ENCODE measurements around the gene FAS.

Gene FAS

DNA sequence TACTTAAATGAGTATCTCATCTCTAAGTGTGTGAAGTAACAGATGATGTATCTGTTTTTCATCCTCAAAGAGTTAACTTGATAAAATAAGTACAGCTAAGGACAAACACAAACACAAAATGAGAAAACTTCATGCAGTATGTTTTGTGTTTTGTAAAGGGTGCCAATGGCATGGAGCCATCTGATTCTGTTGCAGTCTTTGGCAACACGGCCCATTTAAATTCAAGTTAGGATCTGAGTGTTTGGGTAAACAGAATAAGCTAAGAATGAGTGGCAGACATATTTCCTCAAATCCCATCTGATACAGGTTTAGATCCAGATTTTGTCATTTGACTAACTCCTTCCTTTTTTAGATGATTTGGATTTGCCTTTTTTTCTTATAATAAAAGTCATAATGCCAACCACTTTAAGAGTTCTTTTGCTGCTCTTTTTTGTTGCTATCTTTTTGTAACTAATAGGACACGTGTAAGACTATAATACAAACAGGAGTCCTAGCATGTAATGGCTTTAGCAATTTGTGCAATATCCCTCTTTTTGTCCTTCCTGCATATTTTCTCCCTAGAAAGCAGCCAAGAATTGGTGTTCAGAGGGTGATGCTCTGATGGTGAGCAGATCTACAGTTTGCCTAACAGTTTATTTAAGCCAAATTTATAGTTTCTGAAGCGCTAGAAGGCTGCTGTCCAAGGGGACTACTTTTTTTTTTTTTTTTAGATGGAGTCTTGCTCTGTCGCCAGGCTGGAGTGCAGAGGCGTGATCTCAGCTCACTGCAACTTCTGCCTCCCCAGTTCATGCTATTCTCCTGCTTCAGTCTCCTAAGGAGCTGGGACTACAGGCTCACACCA lies 19.2 kb upstream of the FAS start:
- DNase-seq = no peak

DNA sequence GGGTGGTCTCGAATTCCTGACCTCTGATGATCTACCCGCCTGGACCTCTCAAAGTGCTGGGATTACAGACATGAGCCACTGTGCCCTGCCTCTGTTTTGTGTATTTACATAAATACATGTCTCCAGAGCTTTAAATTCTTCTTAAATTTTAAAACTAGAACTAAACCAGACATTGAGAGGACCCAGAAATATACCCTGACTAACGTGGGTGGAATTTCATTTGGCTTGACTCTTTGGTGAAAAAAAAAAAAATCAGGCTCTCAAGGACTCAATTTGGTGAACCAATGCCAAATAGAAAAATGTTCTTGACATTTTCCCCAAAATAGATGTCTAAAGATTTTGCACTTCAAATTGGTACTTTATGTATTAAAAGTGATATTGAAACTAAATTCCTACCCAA lies 16.6 kb upstream of the FAS start:
- no peak for DNase-seq

DNA sequence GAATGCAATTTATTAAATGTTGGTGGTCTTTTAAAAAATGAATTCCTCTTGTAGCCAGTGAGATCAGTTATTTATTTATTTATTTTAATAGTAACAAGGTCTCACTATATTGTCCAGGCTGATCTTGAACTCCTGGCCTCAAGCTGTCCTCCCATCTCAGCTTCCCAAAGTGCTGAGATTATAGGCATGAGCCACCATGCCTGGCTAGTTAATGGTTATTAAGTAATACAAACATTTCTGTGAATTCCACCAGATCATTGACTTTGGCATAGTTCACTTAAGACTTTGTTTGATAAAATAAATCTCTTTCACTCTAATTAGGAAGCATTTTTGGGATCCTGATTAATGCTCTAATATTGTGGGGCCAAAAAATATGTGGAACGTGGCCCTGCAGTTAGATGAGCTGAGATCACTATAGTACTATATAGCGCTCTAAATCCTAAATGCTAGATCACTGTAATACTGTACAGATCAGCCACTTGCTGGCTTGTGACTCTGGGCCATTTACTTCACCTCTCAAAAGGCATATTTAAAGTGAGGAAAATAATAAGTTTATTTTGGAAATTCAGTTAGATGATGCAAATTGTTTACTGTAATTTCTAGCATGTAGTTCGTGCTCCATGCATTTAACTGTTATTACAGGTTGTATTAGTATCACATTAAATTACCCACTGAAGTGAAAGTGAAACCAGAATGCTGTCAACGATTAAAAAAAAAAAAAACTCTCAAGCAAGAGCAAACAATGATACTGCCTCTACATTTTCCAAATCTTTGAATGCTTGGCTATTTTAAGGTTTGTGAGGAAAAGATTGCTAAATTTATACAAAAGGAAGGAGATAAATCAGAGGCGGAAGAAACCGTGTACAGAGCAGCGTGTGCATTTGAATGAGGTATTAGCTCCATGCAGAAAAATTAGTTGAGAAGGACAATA lies 15.9 kb upstream of the FAS start:
- no peak for DNase-seq

DNA sequence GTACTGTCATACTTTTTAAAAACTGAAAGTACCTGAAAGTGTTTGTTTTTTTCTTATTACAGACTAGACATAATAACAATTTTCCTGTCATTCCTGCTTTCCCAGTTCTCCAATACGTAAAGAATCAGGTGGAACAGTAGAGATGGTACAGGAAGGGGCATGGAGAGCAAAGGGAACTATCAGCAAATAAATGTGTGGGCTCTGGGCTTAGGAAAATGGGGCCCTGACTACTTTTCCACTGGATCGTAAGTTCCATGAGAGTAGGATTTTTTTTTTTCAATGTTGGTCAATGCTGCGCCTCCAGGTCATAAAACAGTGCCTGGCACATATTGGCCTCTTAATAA lies 15.2 kb upstream of the FAS start:
- no peak for DNase-seq

DNA sequence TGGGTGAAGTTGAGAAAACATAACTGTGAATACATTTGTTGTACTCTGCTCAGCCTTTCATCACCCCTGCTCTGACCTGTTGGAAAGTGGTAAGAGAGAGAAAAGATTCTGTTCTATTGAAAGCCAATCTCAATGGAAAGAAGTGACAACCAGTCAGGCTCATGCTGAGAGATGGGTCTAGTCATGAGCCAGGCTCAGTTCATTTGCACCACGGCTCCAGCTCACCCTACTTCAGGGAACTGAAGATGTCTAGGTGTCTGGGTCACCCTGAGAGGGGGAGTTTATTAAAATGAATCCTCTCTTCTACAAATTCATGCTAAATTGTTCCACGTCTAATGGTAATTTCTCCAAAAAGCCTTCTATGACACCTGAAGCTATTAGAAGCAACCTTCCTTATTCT lies 12.1 kb upstream of the FAS start:
- no peak for DNase-seq

DNA sequence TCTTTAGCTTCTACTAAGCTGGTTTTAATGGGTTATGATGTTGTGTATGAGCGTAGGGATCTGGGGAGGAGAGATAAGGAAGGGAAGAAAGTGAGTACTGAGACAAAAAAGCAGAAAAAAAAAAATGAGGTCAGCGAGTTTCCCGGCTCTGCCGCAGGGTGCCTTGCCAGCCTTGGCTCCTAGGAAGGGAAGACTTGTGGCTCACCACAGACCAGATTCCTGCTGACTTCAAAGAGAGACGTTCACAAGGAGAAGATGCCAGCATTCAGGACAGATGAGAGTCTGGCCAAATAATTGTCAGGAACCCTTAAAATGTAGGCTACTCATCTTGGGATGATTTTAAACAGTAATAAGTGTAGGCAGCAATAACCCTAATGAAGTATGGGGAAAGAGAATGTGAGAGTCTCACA lies 11.4 kb upstream of the FAS start:
- DNase-seq = no peak

DNA sequence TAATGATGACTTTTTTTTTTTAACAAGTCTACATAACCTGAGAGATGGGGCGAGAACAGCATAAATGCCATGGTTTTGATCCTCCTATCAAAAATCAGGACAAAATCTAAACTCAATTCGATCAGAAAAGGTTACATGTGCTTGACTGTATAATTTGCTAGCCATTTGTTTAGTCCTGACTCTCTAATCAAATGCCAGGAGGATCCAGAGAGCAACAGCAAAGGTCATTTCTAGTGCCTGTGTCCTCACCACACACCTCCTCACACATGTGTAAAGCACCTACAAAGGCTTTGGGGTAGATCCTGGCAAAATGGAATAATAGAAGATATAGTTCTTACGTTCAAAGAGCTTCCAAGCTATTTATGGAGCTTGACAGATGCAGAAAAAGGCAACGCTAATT lies 11.0 kb upstream of the FAS start:
- no peak for DNase-seq

DNA sequence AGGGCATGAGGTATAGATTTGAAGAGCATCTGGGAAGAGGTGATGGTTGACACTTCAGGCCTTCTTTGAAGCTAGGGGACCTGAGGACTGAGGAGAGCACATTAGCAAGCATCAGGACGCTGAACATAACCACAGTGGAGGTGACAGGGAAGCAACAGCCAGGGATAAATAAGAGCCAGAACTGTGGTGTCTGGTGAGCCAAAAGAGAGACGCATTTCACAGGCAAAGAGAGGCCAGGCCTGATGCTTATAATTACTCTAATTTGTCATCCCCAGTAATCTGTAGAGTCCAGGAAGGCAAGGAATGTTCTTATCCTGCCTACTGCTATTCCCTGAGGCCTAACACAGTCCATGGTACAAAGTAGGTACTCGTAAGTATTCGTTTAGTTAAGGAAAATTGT lies 10.4 kb upstream of the FAS start:
- DNase-seq = no peak

DNA sequence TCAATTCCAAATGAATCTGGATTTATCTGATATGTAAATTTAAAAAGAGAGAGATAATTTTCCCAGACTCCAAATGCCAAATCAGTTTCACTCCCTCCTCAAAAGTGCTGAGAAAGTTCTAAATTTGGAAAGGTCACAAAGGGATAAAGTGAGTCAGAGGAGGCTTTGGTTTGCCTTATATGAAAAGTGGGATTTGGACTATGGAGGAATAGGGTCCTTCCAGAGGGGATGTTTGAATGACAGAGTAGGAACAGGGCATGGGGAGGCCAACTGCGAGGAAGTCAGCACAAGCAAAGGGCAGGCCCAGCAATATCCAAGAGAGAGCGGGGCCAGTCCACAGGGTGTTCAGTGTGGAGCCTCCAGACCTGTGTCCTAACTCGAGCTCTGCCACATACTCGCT lies 9.8 kb upstream of the FAS start:
- no peak for DNase-seq

DNA sequence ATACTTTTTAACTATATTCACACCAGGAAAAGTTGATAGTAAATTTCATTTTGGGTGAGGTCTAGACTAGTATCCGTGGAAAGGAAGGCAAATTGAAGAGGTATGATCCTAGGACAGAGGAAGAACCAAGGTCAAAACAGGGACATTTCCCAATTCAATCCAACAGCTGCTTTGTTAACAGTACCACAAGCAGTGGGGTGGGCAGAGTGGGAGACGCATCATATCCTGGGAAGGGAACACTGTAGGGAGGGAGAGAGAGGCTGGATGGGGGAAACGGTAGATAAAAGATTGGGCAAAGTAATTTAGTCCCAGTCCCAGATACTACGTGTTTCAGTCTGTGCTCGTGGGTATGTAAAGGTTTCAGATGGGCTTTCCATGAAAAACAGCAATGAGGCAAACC lies 9.2 kb upstream of the FAS start:
- no peak for DNase-seq

DNA sequence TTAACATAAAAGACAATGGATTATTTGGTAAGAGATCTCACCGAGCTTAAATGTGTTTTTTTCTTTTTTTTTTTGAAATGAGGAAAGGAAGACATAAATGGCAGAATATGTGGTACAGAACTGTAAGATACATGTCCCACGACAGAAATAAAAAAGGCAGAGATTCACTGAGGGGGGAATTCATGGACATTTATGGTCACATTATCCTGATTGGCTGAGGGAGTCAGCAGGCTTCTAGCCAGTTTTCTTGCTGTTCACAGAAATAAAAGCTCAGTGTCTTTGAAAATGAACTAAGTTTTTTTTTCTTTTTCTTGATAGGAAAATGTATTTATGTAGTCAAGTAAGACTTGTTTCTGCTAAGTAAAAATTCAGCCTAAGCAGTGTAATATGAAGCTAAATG lies 8.2 kb upstream of the FAS start:
- DNase-seq = no peak

DNA sequence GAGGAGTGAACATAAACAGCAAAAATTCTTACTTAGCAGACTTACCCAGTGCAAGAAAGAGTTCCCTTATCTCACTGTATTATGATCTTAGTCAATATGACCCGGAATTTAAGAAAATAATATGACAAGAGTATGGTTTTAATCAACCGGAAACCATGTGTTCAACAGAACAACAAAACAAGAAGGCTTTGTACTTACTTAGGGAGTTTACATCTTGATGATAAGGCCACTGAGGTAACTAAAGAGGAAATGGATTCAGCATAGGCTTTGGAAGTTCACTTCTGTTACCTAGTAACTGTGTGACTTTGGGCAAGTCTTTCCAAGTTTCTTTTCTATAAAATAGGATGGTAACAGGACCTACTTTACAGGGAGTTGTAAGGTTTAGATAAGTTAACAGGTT lies 7.4 kb upstream of the FAS start:
- DNase-seq = no peak

DNA sequence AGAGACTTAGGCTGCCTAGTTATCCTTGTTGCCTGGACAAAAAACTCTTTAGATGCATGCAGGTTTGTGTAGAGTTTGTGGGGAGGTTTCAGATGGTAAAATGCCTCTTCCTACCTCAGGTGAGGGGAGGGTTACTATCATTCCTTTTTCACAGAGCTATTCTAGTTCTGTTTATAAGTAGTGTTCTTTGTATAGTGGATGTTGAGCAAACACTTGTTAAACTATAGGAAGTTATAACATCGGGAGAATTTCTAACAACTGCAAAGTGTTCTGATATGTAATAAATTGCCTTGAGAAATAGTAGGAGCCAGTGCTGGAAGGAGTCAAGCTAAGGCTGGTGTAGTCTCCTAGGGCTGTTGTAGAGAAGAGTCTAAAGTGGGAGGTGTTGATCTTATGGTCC lies 6.7 kb upstream of the FAS start:
- no peak for DNase-seq

DNA sequence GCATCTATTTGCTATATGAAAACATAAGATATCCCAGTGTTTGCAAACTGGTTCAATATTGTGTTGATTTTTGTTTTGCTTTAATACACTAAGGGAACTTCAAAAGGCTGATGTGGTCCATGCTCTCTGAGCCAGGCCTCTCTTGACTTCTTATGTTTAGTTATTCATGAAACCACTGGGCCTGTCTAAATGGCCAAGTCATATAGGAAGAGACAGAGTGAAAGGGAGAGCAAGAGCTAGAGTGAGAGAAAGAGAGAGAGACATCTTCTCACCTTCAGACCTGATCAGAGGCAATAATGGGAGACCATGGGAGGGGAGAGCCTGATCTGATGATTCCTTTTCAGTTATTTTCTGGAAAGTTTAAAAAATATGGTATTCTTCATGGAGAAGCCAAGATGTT lies 6.1 kb upstream of the FAS start:
- DNase-seq = no peak

DNA sequence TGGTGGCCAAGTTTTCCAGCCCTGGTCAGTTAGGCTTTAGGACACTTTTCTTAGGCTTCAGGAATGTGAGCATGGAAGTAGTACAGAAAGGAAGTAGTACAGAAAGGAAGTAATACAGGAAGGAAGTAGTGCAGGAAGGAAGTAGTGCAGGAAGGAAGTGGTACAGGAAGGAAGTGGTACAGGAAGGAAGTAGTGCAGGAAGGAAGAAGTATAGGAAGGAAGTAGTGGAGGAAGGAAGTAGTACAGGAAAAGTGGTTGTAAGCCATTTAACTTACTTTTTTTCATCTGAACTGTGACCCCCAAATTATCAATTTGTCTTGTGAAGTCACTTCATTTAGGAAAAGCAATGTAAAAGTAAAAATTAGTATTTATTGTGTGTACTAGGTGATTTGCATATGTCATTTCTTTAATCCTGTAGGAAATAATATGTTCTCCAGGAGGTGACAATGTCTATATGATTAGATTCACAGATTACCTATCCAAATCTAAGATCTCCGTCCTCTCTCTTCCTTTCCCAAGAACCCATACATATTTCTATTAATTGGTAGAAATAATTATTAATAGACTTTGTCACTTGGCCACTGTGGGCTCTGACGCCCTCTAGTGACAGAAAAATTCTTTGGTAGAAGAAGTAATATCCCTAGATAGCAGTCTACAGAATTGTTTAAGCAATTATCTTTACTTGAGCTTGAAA lies 3.9 kb upstream of the FAS start:
- DNase-seq = no peak

DNA sequence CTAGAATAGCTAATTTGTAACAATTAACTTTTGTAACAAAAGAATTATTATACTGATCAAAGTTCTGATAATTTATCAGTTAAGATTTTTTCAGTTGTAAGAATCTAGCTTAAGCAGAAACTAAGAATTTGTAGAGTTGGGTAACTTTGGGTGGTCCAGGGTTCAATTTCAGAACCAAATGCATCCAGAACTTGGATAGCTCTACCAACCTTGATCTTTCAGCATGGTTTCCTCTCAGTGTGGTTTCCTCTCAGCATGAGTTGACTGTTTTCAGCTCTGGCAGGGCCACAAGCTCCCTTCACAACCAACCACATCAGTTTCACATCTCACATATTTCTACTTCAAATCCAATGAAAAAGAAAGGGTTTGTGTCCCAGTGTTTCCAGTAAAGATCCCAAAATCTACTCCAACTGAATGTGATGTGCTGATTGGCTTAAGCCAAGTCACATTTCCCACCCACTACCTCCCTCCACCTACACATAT lies 3.3 kb upstream of the FAS start:
- DNase-seq = no peak

DNA sequence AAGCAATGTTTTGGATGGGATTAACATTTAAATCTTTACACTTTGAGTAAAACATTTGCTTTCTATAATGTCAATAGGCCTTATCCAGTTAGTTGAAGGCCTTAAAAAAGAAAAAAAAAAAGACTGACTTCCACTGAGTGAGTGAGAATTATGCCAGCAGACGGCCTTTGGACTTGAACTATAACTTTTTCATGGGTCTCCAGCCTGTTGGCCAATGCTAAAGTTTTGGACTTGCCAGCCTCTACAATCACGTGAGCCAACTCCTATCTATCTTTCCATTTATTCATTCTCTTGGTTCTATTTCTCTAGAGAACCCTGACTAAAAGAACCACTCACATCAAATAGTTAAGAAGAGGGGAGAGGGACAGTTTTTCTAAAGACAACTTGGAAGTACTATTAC lies 2.8 kb upstream of the FAS start:
- no peak for DNase-seq

DNA sequence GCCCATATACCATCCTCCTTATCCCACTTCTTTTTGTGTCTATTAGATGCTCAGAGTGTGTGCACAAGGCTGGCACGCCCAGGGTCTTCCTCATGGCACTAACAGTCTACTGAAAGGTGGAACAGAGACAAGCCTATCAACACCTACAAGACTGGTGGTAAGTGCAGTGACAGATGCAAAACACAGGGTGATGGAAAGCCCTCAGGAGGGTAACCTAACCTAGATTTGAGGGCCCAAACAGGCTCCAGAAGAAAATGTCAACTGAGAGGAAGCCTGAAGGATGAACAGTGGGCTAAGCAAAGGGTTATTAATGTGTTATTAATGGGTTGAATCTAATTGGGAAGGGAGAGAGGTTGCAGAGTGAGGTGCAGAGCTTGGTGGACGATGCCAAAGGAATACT lies 1.2 kb upstream of the FAS start:
- no peak for DNase-seq

DNA sequence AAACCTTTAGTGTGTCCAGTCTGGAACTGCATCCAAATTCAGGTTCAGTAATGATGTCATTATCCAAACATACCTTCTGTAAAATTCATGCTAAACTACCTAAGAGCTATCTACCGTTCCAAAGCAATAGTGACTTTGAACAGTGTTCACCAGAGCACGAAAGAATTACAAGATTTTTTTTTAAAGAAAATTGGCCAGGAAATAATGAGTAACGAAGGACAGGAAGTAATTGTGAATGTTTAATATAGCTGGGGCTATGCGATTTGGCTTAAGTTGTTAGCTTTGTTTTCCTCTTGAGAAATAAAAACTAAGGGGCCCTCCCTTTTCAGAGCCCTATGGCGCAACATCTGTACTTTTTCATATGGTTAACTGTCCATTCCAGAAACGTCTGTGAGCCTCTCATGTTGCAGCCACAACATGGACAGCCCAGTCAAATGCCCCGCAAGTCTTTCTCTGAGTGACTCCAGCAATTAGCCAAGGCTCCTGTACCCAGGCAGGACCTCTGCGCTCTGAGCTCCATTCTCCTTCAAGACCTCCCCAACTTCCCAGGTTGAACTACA lies 694 bp upstream of the FAS start:
- DNase-seq = no peak

DNA sequence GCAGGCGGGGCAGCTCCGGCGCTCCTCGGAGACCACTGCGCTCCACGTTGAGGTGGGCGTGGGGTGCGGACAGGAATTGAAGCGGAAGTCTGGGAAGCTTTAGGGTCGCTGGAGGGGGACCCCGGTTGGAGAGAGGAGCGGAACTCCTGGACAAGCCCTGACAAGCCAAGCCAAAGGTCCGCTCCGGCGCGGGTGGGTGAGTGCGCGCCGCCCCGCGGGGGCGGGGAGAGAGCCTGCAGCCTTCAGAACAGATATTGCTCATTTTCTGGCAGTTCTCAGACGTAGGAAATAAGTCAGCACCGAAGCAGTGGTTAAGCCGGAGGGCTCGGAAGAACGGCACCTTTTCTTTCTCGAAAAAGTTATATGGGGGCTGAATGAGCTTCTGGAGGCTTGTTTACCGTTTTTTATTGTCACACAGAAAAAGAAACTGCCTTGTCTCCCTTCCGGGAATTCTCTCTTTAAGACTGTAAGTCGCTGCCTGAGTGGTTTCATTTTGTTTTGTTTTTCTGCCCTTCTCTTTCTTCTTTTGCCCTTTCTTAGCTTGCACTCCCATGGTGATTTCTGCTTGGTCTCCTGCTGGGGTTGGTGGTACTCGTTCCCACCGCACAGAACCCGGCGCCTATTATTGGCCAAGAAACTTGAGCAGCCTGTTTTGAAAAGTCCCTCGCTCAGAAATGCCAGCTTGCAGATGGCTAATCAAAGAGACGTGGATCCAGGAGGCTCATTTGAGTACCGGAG lies 732 bp downstream of the FAS start:
- DNase-seq = peak; percentile 47

DNA sequence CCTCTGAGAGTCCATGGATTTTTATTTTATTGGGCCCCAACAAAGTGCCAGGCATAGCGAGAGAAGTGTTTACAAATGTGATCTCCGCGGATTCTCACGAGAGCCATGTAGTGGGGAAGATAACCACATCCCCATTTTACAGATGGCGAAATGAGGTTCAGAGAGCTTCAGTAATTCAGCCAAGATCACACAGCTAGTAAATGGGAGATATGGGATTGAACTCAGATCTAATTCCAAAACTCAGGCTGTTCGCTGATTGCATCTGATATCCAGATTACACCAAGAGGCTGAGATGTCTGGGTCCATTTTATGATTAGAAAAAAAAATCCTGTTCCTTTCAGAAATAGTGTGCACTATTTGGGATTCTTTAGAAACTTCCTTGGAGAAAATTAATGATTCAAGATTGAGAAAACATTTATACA lies 1.3 kb downstream of the FAS start:
- DNase-seq = no peak

DNA sequence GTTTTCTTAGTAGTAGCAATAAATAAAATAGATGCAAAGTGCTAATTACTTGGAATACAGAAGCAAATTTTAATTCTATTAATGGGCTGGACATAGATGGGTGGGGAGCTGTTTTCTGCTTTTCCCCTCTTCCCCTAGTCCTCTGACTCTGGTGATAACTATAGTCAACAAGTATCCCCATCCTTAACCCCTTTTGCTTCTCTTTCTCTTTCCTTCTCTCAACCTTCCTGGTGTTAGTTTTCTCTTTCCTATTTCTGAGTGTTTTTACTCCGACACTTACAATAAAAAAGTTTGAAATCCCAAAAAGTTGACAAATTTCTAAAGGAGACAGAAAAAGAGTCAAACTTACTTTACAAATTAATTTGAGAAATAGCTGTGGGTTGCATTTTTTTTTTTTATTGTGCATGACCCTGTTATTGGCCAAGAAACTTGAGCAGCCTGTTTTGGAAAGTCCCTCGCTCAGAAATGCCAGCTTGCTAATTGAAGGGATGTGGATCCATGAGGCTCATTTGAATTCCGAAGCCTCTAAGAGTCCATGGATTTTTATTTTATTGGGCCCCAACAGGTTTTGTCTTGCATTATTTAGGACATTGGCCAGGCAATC lies 2.4 kb downstream of the FAS start:
- no peak for DNase-seq
